ENCODE data around the gene RPL7A. TPM values are rescaled to one million over a fixed set of nuclear protein-coding genes. Genes with fewer than 3 reads are reported as not detected.

RPL7A gene
- total RNA-seq: 1,358 and 2,141 TPM in 2 replicates

DNA sequence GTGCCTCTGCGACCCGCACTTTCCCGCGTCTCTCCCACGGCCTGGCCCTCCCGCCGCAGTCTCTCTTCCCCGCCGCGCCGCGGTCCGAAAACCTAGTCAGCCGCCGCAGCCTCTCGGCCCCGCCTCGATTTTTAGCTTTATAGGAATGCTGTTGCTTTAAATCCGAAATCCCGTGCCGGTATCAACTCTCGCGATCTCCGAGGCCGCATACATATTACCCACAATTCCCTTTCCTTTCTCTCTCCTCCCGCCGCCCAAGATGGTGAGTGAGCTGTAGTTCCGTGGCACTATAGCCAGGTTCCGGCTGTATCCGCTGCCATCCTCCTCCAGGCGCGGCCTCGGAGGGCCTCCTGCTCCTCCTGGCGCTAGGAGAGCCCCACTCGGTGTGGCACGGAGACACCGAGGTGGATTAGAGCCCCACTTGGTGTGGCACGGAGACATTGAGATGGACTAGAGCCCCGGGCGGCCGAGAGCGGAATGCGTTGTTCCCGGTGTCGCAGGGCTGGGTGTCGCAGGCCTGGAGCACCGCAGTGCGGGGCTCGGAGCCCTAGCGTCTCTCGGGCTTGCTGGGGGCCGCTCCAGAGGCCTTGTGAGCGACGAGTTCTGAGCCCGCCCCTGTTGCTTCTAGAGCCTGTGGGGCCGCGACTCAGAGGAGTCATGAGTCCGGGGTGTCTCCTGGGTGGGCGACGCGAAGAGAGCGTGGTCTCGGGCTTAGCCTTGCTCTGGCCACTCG, at the start of gene RPL7A, which contains the start of gene MED22:
RPL7A (plus strand) TSS at position 234 of the 733 bp plus-strand sequence; CDS start at position 260, 26 bp downstream.
MED22 (minus strand) TSS at position 147 of the 733 bp plus-strand sequence. CDS start 1,469 bp downstream, outside the sequence.

DNA sequence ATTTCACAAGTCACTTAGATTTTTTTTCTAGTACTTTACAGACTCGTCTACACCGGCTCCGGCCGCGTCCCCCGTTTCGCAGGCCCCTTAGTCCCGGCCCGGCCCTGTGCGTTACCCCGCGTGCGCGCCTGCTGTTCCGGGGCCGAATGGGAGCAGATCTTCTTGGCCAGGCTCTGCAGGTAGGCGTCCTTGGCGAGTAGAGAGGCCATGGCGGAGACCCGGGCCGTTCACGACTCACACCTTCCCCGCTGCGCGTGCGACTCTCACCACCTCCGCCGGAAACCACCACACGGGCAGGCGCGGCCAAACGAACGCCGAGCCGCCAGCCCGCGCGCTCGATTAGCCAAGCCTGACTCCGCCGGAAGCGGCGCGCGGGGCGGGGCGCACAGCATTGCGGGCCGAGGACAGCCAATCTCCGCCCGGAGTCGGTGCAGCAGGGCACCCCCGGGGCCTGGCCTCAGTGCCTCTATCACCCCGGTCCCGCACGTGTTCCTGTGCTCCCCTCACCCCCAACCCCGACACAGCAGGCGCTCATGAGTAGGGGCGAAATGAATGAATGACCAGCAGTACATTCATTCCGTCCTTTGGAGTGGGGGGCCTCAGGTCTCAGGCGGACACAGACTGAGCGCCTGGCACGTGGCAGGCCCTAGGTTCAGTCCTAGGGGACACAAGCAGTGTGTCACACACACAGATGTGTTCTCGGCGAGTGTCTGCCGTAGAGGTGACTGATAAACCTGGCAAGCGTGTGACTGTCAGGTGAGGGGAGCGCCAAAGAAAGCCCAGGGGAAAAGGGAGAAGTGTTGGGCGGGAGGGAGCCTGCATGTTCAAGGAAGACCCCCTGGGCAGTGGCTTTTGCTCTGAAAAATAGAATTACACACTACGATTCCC, 11.8 kb upstream of the RPL7A start, which contains the start of gene SURF6:
SURF6 (minus strand) TSS at position 265 of the 888 bp plus-strand sequence; CDS start at position 209, 56 bp downstream.

DNA sequence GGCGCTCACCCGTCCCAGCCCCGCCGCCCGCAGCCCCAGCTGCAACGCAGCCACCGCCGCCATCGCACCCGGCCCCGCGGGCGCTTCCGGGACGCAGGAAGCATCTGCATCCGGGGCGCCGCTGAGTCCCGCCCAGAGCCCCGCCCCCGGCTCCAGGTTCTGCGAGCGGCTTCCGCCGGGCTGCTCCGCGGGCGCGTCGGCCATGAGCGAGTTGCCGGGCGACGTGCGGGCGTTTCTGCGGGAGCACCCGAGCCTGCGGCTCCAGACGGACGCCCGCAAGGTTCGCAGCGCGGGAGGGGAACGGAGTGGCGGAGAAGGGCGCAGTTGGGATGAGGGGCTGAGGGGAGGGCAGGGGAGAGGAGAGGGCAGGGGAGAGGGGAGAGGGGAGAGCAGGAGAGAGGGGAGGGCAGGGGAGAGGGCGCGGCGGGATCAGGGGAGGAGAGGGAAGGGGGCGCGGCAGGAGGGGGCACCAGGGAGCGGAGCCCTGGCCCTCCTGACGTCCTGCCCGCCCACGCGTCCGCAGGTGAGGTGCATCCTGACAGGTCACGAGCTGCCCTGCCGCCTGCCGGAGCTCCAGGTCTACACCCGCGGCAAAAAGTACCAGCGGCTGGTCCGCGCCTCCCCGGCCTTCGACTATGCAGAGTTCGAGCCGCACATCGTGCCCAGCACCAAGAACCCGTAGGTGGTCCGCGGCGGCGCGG, 8.5 kb downstream of the RPL7A start, which contains the start of the genes SURF1 and SURF2:
SURF1 (minus strand) TSS at position 97 of the 701 bp plus-strand sequence; CDS start at position 63, 34 bp downstream.
SURF2 (plus strand) TSS at position 160 of the 701 bp plus-strand sequence; CDS start at position 203, 43 bp downstream.

DNA sequence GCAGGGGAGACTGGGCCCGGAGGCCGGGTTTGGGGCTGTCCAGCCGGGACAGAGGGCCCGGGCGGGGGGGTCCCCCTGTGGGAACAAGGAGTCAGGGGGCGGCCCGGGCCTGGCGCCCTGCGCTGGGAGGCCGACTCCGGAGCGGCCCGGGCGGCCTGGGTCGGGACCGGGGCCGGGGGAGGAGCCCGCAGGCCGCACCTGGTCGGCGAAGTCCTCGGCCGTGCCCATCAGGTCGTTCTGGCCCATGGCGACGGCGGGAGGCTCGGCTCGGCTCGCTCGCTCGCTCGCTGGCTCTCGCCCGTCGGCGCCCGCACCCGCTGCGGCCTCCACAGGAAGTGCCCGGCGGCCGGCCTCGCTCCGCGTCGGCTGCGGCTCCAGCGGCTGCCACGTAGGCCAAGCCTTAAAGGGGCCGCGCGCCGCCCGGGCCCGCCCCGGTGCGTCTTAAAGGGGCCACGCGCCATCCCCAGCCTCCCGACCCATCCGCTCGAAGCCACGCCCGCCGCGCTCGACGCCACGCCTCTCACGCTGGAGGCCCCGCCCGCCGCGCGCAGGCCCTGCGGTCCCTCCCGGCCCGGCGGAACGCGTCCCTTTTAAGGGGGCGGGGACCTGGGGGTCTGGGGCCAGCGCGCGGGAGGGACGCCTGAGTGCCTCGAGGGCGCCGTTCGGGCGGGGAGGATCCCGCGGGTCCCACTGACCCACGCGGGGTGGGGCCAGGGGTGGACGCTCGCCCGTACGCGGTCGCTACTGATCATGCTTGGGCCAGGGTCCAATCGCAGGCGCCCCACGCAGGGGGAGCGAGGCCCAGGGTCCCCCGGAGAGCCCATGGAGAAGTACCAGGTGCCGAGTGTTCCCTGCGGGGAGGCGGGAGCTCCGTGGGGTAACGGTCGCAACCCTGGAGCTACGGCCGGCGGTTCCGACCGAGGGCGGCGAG, 28.0 kb downstream of the RPL7A start, which contains the start of the genes STKLD1 and SURF4:
STKLD1 (plus strand) TSS at position 643 of the 931 bp plus-strand sequence; CDS start at position 751, 108 bp downstream.
SURF4 (minus strand) TSS at position 337 of the 931 bp plus-strand sequence; CDS start at position 246, 91 bp downstream.

Other genes starting within 250 kb of the RPL7A start
- 24.9 and 40.5 TPM in 2 replicates for gene RALGDS, start 227.0 kb upstream of the RPL7A start, total RNA-seq
- gene GBGT1, start 184.3 kb upstream of the RPL7A start, total RNA-seq: 6.9 and 8.6 TPM in 2 replicates
- gene OBP2B, start 139.0 kb upstream of the RPL7A start, total RNA-seq: not detected in 2 replicates
- gene ABO, start 73.0 kb upstream of the RPL7A start, total RNA-seq: not detected in 2 replicates
- gene SURF6, start 12.0 kb upstream of the RPL7A start, total RNA-seq: 9.2 and 15.6 TPM in 2 replicates
- gene MED22, start 87 bp upstream of the RPL7A start, total RNA-seq: 15.1 and 24.0 TPM in 2 replicates
- gene SURF1, start 8.3 kb downstream of the RPL7A start, total RNA-seq: 14.6 and 24.9 TPM in 2 replicates
- gene SURF2, start 8.3 kb downstream of the RPL7A start, total RNA-seq: 8.9 and 11.0 TPM in 2 replicates
- 608 and 665 TPM in 2 replicates for gene SURF4, start 27.8 kb downstream of the RPL7A start, total RNA-seq
- 0.28 and 0.59 TPM in 2 replicates for gene STKLD1, start 28.1 kb downstream of the RPL7A start, total RNA-seq
- 11.3 and 18.9 TPM in 2 replicates for gene REXO4, start 69.8 kb downstream of the RPL7A start, total RNA-seq
- 1.8 and 2.8 TPM in 2 replicates for gene ADAMTS13, start 74.1 kb downstream of the RPL7A start, total RNA-seq
- 7.6 and 10.4 TPM in 2 replicates for gene CACFD1, start 111.8 kb downstream of the RPL7A start, total RNA-seq
- gene SLC2A6, start 130.9 kb downstream of the RPL7A start, total RNA-seq: 33.1 and 38.3 TPM in 2 replicates
- not detected in 2 replicates for gene MYMK, start 176.7 kb downstream of the RPL7A start, total RNA-seq
- gene ADAMTSL2, start 186.5 kb downstream of the RPL7A start, total RNA-seq: 0.83 and 4.8 TPM in 2 replicates

All from smooth muscle cell of the umbilical artery (primary cell).